Fibroblast of villous mesenchyme (primary cell): ENCODE results near the gene RNF145. TPM values are rescaled to one million over a fixed set of nuclear protein-coding genes. Genes with fewer than 3 reads are reported as not detected.
"Not testable (repeated sequence)": the region's sequence is repeated elsewhere in the genome, so short reads cannot be mapped to it uniquely, and the experiment has no call there.

Experiments
- DNase-seq: peaks from one replicate; pipeline ENCODE4 v3.0.0-alpha.2; 2010; ENCODE audit warnings: low read depth
- H3K4me3 ChIP-seq: 2 replicates; pipeline ENCODE4 v1.5.1; 2011; ENCODE audit warnings: low read depth, mild to moderate bottlenecking, low read length
- total RNA-seq: library from RNA; depleted of rRNA; stranded (reverse); fragments of >200 nt; gene quantifications from 2 replicates; pipeline ENCODE4 v1.2.3, GENCODE V29; 2012
- TF ChIP-seq, protein P1 (sequence below): IDR thresholded peaks from 2 replicates; pipeline ENCODE4 v1.5.1; 2012; ENCODE audit warnings: low read depth, mild to moderate bottlenecking, low read length; ENCODE audit not compliant: insufficient read depth

The RNF145 gene
- total RNA-seq, 1 donor: 84.2 TPM

GRCh38 chr5:159156426-159157238 is 52.7 kb downstream of the RNF145 start:
- H3K4me3 ChIP-seq: no peak overlapping the region
- DNase-seq: peak; percentile 84
- TF ChIP-seq, protein P1, sequence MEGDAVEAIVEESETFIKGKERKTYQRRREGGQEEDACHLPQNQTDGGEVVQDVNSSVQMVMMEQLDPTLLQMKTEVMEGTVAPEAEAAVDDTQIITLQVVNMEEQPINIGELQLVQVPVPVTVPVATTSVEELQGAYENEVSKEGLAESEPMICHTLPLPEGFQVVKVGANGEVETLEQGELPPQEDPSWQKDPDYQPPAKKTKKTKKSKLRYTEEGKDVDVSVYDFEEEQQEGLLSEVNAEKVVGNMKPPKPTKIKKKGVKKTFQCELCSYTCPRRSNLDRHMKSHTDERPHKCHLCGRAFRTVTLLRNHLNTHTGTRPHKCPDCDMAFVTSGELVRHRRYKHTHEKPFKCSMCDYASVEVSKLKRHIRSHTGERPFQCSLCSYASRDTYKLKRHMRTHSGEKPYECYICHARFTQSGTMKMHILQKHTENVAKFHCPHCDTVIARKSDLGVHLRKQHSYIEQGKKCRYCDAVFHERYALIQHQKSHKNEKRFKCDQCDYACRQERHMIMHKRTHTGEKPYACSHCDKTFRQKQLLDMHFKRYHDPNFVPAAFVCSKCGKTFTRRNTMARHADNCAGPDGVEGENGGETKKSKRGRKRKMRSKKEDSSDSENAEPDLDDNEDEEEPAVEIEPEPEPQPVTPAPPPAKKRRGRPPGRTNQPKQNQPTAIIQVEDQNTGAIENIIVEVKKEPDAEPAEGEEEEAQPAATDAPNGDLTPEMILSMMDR: peak; percentile 72

DNA sequence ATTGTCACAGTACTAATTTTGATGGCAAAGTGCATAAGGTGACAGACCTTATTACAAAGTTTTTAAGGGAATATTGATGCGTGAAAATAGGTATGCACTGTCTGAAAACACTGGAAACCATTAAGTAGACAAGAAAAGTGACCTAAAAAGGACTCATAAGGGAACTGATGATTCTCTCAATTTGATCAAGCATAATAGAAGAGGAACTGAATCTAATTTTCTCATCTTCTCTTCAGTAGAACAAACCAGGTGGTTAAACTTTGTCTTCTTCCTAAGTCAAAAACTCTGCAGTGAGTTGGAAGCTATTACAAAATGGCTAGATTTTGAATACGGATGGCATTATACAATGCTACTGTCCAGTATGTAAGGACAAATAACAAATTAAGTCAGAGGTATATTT is 53.4 kb downstream of the RNF145 start:
- no peak for DNase-seq
- TF ChIP-seq, protein P1: no peak
- no peak overlapping the region for H3K4me3 ChIP-seq

DNA sequence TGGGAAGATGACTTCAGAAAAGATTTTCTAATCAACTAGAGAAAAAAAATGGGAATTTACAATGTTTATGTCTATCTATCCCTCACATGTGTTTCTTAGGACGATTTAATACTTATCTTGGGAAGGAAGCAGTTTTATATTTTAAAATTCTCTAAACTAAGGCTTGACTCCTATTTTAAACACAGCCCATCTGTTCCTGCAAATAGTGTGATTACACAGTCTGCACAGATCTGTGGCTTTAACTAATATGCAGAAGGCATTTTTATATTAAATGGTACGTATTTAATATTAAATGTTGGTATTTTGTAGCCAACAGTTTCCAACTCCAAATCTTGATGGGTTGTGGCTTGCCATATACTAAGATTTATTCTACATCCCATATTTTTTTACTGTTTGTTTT is 56.5 kb downstream of the RNF145 start:
- TF ChIP-seq, protein P1: no peak
- DNase-seq: no peak
- no peak overlapping the region for H3K4me3 ChIP-seq

DNA sequence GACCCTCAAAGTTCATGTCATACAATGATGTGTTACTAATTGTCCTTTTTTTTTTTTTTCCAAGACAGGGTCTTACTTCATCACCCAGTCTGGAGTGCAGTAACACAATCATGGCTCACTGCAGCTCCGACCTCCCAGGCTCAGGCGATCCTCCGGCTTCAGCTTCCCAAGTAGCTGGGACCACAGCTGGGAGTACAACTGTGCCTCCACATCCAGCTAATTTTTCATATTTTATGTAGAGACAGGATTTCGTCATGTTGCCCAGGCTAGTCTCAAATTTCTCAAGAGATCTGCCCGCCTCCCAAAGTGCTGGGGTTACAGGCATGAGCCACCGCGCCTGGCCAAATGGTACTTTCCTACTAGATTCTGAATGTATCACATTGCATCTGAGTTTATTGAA is 60.3 kb downstream of the RNF145 start:
- no peak for DNase-seq
- TF ChIP-seq, protein P1: no peak

GRCh38 chr5:159147976-159148375 is 61.4 kb downstream of the RNF145 start:
- H3K4me3 ChIP-seq: no peak overlapping the region
- DNase-seq: no peak
- TF ChIP-seq, protein P1: no peak

More for the DNA sequence above, 60.3 kb downstream of the RNF145 start:
- H3K4me3 ChIP-seq: no peak overlapping the region

DNA sequence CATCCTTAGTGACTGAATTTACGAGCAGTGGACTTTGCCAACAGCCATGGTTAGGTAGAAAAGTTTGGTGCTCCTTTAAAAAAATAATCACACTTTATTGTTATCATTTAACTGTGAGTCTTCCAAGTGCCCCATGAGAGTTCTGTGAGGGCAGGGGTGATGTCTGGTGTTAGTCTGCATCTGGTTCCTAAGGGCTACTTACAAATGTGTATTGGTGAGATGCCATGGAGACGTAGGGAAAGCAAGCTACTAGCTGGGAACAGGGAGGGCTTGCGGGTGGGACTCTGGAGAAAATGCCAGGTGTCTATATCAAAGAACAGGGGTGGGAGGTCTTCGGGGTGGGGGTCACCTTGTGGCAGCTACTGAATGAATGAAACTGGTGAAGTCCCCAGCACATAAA is 62.5 kb downstream of the RNF145 start:
- TF ChIP-seq, protein P1: no peak
- no peak for DNase-seq
- no peak overlapping the region for H3K4me3 ChIP-seq

- not testable (repeated sequence) for DNase-seq
These were observed 64.2 kb downstream of the RNF145 start for GRCh38 chr5:159145160-159145559.

More at GRCh38 chr5:159145160-159145559, 64.2 kb downstream of the RNF145 start:
- not testable (repeated sequence) for H3K4me3 ChIP-seq
